NCI-H524 (cell line): ENCODE results near the gene LNPEP.
"Not testable (repeated sequence)": the region's sequence is repeated elsewhere in the genome, so short reads cannot be mapped to it uniquely, and the experiment has no call there.

ENCODE experiments used
- DNase-seq, 2 experiments: peaks; one replicate each; lab custom pipeline; 2025; lab: John Stamatoyannopoulos, UW

Gene LNPEP

DNA sequence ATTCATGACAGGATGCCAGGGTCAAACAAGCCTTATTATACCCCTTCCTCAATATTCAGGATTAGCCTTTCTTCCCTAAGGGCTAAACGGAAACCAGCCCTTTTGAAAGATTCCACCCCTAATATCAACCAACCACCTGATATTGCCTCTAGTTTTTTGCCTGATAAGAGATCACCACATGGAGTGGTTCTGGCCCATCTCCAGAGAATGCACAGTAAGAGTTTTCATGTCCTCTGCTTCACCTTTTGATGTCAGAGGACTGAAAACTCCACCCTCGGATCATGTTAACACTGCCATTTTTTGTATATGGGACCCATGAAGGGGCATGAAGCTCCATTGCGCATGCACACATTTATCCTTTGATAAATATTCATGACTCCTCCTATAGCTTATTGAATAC lies 5.8 kb upstream of the LNPEP start:
- DNase-seq = no peak

DNA sequence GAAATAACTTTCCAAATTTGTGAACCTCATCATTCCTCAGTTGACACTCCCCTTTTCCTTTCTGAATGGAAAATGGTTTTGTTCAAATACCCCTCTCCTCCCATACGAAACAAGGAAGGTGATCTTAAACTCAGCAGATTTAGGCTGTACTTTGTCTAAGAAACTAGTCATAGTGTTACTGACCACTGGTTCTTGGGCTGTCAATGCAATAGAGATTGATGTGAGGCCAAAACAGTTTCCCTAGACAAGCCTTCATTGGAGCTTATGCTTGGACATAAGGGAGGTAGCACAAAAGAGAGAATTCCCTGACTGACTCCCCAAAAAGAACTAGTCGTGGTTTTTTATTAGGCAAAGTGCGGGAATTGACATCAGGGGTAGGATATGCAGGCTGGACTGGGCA lies 5.3 kb upstream of the LNPEP start:
- no peak for DNase-seq

DNA sequence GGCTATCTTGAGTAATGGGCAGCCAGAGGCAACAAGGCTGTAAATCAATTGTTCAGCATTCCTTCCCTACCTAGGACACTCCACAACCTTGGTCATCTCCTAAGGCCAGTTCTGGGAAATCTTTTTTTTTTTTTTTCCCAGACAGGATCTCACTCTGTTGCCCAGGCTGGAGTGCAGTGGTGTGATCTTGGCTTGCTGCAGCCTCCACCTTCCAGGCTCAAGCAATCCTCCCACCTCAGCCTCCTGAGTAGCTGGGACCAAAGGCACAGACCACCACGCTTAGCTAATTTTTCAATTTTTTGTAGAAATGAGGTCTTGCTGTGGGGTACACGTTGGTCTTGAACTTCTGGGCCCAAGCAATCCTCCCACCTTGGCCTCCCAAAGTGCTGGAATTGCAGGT lies 4.8 kb upstream of the LNPEP start:
- DNase-seq = not testable (repeated sequence)

DNA sequence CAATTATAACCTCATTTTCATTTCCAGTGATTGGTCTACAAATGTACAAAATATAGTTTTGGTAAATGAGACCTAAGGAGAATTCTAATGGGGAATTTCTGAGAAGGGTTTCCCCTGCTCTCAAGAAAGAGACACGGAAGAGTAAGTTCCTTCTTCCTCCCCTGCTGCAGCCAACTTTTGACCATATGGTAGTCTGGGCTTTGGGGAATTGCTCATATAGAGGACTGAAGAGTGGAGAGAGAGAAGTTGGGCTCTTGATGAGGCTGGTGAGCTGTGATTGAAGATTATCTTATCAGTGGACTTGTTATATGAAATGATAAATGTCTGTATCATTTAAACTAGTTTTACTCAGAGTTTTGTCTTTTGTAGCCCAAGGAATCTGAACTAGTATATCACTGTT lies 4.3 kb upstream of the LNPEP start:
- peak; percentile 27 to 44 for DNase-seq

DNA sequence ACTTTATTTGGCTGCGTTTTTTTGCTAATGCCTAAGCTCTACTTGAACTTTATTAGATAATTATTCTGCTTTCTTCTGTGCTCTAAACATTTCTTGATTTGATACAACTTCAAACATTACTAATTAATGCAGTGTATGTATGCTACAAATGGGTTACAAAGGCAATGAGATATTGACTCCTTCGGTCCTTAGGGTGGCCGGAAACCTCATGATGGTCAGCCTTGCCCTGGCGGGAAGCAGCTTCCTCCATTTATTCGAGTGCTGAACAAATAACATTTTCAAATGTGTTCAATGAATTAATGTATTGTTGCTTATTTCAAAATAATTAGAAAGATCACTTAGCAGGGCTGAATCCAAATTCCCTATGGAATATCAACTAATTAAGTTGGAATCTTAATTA lies 3.9 kb upstream of the LNPEP start:
- DNase-seq = no peak

DNA sequence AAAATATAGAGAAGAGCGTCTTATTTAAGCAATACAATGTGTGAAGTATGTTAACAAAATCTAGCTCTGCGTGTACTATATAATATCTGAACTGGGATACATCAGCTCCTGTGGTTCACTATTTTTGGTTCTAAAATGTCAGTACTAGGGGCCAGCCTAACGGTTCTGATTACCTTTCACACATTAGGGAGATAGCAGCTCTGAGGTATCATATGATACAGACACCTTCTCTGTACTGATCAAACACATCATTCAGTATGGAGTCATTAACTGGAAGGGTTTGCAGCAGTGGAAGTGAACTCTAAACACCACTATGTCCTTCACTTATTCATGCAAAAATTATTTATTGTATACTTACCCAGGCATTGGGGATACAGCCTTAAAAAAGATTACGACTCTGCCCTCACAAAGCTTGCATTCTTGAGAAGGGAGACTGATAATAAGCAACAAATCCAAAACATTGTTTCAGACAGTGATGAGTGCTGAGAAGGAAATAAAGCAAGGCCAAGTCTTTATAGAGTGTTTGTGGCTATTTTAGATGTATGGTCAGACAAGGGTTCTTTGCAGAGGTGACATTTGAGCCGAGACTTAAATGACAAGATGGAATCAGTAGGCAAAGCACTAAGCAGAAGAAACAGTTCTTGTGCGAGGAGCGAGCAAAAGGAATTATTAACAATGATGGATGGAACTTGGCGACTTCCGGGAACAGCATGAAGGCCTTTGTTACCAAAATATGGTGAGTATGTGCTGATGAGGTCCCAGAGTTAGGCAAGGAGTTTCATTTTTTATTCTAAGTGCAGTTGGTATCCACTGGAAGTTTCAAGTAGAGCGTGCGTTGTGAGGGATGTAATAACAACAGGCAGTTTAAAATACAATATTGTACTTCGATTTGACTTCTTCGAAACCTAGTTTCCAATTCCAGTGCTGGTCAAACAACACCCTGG lies 1.8 kb upstream of the LNPEP start:
- DNase-seq = peak in 1 of 2 experiments; percentile 57

DNA sequence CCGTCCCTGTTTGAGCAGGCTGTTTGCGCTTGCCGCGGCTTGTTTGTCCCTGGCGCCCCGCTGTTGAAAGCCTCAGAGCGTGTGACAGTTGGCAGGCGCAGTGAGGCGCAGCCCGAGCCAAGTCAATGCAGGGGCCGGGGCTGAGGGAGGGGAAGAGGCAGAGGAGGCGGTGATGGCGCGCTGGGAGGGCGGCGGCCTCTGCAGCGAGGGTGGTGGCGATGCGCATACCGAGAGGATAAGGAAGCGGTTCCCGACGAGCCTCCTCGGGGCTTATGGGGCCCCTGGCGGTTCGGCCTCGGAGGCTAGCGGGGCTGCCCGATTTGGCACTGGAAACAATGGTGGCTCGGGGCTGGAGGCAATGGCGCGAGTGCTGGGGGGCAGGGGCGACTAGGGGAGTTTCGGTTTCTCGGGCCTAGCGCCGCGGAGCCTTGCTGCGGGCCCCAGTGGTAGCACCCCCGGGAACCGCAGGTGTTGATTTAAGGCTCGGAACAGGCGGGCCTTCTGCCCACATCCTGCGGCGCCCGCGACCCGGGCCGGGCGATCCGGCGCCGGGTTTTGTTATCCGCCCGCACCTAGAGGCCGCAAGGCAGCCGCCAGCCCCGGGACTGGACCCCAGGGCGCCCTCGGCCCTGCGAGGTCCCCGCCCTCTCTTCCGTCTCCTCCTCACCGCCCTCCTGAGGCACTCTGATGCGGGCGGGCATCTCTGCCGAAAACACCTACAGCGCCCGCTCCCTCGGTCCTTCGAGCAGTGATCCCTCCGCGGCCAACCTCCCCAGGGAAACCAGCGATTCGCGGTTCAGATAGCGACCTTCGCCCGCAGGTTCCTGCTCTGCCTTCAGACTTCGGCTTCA lies 947 bp upstream of the LNPEP start:
- peak; percentile 85 to 93 for DNase-seq

DNA sequence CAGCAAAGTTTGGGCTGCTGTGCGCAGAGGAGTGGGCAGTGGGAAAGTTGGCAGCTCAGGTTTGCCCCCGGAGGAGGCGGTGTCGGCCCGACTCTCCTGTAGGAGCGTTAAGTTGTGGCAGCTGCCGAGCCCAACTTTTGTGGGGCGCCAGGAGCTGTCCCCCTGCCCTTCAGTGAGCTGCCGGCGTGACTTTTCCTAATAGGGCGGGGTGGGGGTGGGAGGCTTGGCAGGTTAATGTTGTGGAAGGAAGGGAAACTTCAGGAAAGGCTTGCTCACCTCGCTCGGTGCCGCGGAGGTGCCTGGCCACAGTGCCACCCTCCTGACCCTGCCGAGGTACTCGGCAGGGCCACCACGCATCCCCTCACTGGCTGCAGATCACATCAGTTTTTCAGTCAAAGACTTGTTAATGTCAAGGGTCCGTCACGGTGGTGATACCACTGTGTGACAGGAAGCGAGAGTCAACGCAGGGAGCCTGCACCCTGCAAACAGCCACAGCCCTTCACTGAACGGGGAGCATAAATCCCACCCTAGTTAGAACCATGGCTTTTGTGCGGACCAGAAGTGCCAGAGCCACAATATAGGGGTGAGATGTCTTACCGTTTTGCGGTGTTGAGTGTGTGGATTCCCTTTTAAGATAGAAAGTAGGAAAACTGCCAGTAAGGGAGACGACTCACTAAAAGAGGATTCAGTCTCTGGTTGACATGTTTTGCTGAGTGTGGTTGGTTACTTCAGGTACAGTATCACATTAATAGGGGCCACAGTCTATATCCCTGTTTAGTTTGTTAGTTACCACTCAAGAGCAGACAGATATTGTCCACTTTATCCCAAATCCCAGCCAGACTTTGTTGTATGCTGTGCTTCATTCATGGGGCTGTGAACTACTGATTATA lies 796 bp downstream of the LNPEP start:
- peak in 1 of 2 experiments; percentile 36 for DNase-seq

DNA sequence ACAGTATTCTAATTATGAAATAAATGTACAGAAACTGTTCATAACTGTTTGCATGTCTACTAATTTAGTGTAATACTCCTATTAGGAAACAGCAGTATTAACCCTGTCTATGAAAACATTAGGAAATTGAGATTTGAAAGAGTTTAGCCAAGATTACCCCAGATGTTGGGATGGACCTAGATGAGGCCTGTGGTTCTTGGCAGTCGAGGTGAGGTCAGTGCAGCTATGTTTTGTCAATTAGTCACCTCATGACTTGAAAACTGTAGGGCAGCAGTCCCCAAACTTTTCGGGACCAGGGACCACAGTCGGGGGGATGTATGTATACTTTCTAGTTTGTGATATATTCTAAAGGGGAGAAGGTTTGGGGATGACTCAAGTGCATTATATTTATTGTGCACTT lies 4.7 kb downstream of the LNPEP start:
- no peak for DNase-seq

DNA sequence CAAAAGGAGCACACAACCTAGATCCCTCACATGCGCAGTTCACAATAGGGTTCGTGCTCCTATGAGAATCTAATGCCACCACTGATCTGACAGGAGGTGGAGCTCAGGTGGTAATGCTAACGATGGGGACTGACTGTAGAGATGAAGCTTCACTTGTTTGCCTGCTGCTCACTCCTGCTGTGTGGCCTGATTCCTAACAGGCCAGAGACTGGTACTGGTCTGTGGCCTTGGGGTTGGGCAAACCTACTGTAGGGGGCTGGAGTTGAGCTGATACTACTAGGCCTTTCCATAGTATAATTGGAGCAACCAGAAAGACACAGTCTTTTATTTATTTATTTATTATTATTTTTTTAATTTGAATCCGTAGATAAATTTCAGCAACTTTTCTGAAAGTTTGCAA lies 5.3 kb downstream of the LNPEP start:
- DNase-seq = no peak

DNA sequence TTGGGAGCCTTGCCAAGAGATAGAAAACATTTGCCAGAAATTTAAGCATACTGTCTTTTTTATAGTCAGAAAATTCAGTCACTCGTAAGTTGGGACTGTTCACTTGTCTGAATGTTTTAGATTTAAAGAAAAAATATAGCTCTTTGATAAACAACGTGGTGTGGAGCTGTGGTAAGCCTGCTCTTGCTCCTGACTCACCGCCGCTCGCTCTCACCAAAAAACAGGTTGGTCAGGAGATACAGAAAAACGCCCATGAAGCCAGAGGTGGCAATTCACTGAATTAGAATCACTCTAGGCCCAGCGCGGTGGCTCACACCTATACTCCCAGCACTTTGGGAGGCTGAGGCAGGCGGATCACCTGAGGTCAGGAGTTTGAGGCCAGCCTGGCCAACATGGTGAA lies 6.2 kb downstream of the LNPEP start:
- DNase-seq = no peak

DNA sequence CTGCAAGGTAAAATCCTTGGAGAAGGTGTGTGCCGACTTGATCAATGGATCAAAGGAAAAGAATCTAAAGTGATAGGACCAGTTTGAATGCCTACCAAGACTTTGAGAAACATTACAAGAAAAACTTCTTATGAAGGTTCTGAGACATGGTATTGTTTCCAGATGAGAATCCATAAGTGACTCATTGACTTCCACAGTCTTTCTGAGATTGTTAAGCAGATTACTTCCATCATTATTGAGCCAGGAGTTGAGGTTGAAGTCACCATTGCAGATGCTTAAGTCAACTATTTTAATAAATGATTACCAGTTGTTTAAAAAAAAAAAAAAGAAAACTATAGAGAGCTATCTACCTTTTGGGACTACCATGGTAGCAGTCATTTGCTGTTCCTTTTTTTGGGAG lies 7.0 kb downstream of the LNPEP start:
- DNase-seq = no peak

DNA sequence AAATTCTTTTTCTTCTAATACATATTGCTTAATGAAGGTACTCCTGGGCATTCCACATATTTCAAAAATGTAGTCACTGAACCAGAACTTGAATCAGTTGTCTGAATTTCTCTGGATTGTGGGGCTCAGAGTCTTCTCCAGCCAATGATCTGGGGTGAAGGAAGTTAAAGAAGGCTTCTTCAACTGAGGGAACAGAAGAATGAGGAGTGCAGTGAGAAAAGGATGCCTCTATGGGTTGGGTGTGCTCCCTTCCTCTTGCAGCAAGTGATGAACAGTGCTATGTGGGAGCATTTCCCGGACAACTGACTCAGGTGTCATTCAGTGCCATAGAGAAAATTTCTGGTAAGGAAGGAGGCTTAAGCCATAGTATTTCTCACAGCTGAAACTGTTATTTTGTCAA lies 7.9 kb downstream of the LNPEP start:
- DNase-seq = no peak

DNA sequence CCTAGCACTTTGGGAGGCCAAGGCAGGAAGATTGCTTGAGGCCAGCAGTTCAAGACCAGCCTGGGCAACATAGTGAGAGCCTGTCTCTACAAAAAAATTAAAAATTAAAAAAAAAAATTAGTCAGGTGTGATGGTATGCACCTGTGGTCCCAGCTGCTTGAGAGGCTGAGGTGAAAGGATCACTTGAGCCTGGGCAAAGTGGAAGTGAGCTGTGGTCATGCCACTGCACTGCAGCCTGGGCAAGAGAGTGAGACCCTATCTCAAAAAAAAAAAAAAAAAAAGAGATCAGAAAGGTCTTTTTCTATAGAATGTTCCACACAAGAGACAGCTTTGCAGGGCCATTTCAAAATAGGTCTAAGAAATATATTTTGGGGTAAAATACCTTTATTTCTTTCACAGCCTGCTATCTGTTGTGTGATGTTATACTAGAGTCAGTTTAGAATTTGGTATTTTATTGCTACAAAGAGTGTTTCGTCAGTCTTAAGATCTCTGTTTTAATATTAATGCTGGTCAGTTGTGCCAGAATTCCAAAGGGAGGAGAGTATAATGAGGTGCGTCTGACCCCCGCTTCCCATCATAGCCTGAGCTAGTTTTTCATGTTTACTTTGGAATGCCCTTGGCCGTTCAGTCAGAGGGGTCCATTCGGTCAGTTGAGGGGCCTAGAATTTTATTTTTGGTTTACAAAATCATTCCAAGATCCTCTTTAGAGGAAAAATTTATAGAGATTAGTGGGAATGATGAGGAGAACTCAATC lies 9.4 kb downstream of the LNPEP start:
- no peak for DNase-seq

DNA sequence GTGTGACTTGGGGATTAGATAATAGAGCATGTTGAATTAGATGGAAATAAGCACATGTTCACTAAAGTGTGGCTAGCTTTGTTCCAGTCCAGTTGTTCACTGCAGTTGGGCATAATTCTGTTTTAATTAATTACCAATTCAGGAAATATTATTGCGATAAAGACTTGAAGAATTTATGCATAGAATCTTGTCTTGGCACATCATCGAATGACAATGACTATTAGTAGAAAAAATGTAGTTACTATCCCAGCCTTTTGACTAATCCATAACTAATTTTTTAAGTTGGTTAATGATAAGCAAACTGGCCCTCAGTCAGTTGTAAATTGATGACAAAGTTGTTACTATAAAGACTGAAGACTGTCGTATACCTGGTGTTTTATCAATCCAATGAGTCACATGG lies 10.5 kb downstream of the LNPEP start:
- no peak for DNase-seq

DNA sequence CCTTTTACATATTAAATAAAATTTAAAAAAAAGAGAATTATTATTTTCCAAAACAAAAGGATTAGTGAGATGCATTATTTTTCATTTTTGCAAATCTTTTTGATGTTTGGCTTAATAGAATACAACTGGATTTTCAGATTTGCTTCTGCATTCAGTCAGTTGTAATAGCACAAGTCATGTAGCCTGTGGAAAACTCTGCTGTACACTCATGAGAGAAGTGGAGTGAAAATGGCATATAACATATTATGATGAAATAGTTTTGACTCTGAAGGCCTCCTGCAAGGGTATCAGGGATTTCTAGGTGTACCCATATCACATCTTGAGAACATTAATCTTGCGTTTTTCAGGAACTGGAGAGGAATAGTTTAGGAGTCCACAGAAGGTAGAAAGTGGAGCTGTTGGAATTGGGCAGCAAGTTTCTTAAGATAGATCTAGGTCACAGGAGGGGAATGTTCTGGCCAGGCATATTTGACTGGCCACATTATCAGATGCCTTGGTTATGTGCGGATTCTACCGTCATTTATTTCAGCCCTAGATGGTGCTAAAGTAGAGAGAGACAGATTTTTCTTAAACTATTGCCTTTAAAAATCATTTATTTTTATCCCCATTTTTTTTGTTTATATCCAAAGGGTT lies 16.4 kb downstream of the LNPEP start:
- no peak for DNase-seq

DNA sequence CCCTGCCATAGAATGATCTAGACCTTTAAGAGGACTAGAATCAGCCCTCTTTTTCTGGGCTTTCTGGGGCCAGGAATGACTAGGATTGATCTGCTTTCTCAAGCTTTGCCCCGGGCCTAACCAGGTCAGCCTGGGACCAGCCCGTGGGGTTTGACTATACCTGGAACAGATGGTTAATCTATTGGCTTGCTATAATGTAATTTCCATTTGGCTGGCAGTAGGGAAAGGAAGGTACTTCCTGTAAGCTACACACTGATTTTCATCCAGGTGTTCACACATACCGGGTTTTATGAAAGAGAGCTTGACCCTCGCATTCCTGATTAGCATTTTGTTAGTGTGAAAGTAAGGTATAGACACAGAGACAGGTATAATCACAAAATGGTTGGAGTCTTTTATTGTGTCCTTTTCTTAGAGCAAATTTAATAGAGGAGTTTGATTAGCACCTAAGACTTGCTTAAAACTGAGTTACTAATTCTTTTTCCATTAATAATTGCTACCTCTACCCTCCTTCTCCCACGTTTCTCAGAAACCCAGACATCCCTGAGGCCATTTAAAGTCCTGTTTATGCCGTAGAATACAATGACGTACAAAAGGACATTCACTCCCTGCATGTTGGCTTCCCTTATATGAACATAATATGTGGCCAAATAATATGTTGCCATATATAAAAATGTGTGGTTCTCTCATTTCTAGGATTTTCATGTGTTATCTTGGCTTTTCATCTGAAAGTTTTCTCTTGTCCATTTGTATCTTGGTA lies 17.3 kb downstream of the LNPEP start:
- no peak for DNase-seq

DNA sequence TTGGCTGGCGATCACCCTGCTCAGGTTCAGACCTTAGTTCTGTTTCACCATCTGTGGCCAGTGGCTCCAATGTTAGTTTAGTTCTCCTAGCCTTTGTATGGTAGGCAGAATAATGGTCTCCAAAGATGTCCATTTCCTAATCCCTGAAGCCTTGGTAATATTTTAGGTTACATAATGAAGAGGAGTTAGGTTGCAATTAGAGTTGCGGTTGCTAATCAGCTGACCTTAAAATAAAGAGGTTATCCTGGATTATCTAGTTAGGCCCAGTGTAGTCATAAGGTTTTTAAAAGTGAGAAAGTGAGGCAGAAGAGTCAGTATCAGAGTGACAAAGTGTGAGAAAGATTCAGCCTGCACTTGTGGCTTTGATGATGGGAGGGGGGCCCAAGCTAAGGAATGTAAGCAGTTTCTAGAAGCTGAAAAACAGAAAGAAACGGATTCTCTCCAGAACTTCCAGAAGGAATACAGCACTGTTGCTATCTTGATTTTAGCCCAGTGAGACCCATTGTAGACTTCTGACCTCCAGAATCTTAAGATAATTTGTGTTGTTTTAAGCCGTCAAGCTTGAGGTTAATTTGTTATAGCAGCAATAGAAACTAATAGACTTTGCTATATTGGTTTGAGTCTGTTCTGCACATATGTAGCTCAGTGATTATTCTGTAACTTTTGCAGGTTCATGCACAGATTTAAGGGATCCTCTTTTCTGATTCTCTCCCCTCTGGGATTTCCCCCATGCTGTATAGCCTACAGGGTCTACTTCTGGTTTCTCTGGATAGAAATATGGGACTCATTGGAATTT lies 21.6 kb downstream of the LNPEP start:
- DNase-seq = no peak

DNA sequence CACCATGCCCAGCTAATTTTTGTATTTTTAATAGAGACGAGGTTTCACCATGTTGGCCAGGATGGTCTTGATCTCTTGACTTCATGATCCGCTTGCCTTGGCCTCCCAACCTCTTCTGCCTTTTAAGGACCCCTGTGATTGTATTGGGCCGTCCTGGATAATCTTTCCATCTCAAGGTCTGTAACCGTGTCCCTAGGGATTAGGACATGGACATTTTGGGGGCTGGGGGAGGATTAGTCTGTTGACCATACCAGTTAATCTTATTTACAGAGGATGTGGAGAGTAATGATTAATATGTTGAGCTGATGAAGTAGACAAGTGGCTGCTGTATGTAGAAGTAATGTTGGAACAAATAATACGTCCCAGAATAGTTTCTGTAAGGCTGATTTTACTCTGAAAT lies 23.1 kb downstream of the LNPEP start:
- no peak for DNase-seq
